ENCODE results near the gene AFDN. TPM values are rescaled to one million over a fixed set of nuclear protein-coding genes. Genes with fewer than 3 reads are reported as not detected.

Gene AFDN
- total and polyA plus RNA-seq, 2 donors (not counting 1 experiment from before 2014, with no cell fraction given): 21.0 to 57.1 TPM

DNA sequence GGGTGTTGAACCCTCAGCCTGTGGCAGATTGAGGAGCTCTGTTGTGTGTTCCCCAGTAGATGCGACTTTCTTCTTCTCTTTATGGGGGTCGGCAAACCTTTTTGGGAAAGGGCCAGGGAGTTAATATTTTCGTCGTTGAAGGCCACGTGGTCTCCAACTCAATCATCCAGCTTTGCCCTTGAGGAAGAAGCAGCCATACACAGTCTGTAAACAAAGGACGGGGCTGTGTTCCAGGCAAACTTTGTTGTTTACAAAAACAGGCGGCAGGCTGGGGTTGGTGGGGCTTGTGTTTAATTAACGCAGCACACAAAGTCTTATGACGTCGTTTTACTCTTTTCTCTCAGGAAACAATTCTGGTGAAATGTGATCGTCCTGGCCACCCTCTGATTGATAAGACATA is 190.9 kb downstream of the AFDN start:
- Histone ChIP-seq H3K79me2 (ENCODE audit: control insufficient read depth, insufficient read depth, low read length) (no peaks in the 10 kb centered on the region), H3K4me1 (ENCODE audit: control insufficient read depth, extremely low read depth, insufficient read depth, low read length) (no peaks in the 10 kb centered on the region), H3K27ac (ENCODE audit: insufficient read depth, low read length) (no peak overlapping the region), H3K9ac (ENCODE audit: insufficient read depth, low read length) (no peak overlapping the region), H3K4me2 (ENCODE audit: extremely low read depth, insufficient read depth, low read length) (no peak overlapping the region), H3K9me3 (ENCODE audit: control insufficient read depth, insufficient read depth, low read depth, low read length) (no peaks in the 10 kb centered on the region), H3K36me3 (ENCODE audit: control insufficient read depth, insufficient read depth, low read length) (no peaks in the 10 kb centered on the region), H2AFZ (ENCODE audit: low read length) (no peak overlapping the region), H3K27me3 (ENCODE audit: control insufficient read depth, insufficient read depth, low read length) (peaks cover 7% of the 10 kb centered on the region), H4K20me1 (ENCODE audit: control insufficient read depth, extremely low read depth, insufficient read depth, low read length) (no peaks in the 10 kb centered on the region), H3K4me3 (replicated peaks in 1 of 4; ENCODE audit: control extremely low read depth in 1 of 4, insufficient read depth in 1 of 4, low read depth in 3 of 4, low read length in 4 of 4) (no peak overlapping the region)
- no peak for TF ChIP-seq EZH2 (IDR thresholded peaks at IDR 0.05; ENCODE audit: low read length, missing control alignments)
- TF ChIP-seq, protein P1, sequence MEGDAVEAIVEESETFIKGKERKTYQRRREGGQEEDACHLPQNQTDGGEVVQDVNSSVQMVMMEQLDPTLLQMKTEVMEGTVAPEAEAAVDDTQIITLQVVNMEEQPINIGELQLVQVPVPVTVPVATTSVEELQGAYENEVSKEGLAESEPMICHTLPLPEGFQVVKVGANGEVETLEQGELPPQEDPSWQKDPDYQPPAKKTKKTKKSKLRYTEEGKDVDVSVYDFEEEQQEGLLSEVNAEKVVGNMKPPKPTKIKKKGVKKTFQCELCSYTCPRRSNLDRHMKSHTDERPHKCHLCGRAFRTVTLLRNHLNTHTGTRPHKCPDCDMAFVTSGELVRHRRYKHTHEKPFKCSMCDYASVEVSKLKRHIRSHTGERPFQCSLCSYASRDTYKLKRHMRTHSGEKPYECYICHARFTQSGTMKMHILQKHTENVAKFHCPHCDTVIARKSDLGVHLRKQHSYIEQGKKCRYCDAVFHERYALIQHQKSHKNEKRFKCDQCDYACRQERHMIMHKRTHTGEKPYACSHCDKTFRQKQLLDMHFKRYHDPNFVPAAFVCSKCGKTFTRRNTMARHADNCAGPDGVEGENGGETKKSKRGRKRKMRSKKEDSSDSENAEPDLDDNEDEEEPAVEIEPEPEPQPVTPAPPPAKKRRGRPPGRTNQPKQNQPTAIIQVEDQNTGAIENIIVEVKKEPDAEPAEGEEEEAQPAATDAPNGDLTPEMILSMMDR (conservative IDR thresholded peaks at IDR 0.05 in 1 of 2, IDR thresholded peaks at IDR 0.05 in 1 of 2; ENCODE audit: low read depth in 1 of 2, low read length in 2 of 2): no peak
- peak in 1 of 2 donors; percentile 17 for DNase-seq (ENCODE audit: low read depth in 2 of 2)

DNA sequence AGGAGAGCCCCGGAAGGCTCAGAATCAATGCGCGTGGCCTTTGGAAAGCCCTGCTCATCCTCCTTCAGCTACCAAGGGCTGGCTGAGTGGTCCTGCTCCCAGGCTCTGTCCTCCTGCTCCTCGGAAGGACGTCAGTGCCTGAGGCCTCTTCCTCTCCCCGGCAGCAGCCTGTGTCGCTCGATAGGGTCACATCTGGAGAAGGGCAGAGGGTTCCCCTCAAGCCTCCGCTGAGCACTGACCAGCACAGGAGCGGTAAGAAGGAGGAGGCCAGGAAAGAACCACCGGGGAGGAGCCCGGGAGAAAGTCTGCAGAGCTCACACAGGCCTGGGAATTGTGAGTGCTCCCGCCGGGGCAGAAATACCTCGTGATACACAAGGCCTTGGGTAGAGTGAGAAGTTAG is 192.0 kb downstream of the AFDN start:
- Histone ChIP-seq H3K79me2 (ENCODE audit: control insufficient read depth, insufficient read depth, low read length) (no peaks in the 10 kb centered on the region), H4K20me1 (ENCODE audit: control insufficient read depth, extremely low read depth, insufficient read depth, low read length) (no peaks in the 10 kb centered on the region), H2AFZ (ENCODE audit: low read length) (no peak overlapping the region), H3K4me3 (replicated peaks in 1 of 4; ENCODE audit: control extremely low read depth in 1 of 4, insufficient read depth in 1 of 4, low read depth in 3 of 4, low read length in 4 of 4) (no peak overlapping the region), H3K36me3 (ENCODE audit: control insufficient read depth, insufficient read depth, low read length) (no peaks in the 10 kb centered on the region), H3K9ac (ENCODE audit: insufficient read depth, low read length) (no peak overlapping the region), H3K27me3 (ENCODE audit: control insufficient read depth, insufficient read depth, low read length) (peaks cover 7% of the 10 kb centered on the region), H3K4me2 (ENCODE audit: extremely low read depth, insufficient read depth, low read length) (no peak overlapping the region), H3K9me3 (ENCODE audit: control insufficient read depth, insufficient read depth, low read depth, low read length) (no peaks in the 10 kb centered on the region), H3K4me1 (ENCODE audit: control insufficient read depth, extremely low read depth, insufficient read depth, low read length) (no peaks in the 10 kb centered on the region), H3K27ac (ENCODE audit: insufficient read depth, low read length) (no peak overlapping the region)
- TF ChIP-seq, protein P1 (conservative IDR thresholded peaks at IDR 0.05 in 1 of 2, IDR thresholded peaks at IDR 0.05 in 1 of 2; ENCODE audit: low read depth in 1 of 2, low read length in 2 of 2): no peak
- no peak for TF ChIP-seq EZH2 (IDR thresholded peaks at IDR 0.05; ENCODE audit: low read length, missing control alignments)
- no peak for DNase-seq (ENCODE audit: low read depth in 2 of 2)

DNA sequence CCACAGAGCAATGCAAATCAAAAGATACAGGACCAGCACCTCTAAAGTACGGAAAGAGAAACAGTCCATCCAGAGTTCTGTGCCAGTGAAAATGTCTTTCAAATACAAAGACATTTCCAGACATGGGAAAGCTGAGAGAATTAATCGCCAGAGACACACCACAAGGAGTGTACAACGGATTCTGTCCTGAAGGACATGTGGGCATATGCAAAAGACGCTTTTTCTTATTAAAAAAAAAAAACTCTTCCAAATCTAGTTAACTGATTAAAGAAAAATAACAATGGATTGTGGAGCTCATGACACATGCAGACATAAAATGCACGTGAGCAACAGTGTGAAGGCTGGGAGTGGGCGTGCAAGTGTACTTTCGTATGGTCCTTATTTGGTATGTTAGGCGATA is 193.5 kb downstream of the AFDN start:
- H3K4me2 ChIP-seq (ENCODE audit: extremely low read depth, insufficient read depth, low read length): no peak overlapping the region
- H3K9me3 ChIP-seq (ENCODE audit: control insufficient read depth, insufficient read depth, low read depth, low read length): no peaks in the 10 kb centered on the region
- no peak overlapping the region for H3K9ac ChIP-seq (ENCODE audit: insufficient read depth, low read length)
- no peak overlapping the region for H3K4me3 ChIP-seq (replicated peaks in 1 of 4; ENCODE audit: control extremely low read depth in 1 of 4, insufficient read depth in 1 of 4, low read depth in 3 of 4, low read length in 4 of 4)
- H3K36me3 ChIP-seq (ENCODE audit: control insufficient read depth, insufficient read depth, low read length): no peaks in the 10 kb centered on the region
- no peaks in the 10 kb centered on the region for H3K4me1 ChIP-seq (ENCODE audit: control insufficient read depth, extremely low read depth, insufficient read depth, low read length)
- H4K20me1 ChIP-seq (ENCODE audit: control insufficient read depth, extremely low read depth, insufficient read depth, low read length): no peaks in the 10 kb centered on the region
- H3K79me2 ChIP-seq (ENCODE audit: control insufficient read depth, insufficient read depth, low read length): no peaks in the 10 kb centered on the region
- no peak overlapping the region for H3K27ac ChIP-seq (ENCODE audit: insufficient read depth, low read length)
- H3K27me3 ChIP-seq (ENCODE audit: control insufficient read depth, insufficient read depth, low read length): peaks cover 7% of the 10 kb centered on the region
- TF ChIP-seq, protein P1 (conservative IDR thresholded peaks at IDR 0.05 in 1 of 2, IDR thresholded peaks at IDR 0.05 in 1 of 2; ENCODE audit: low read depth in 1 of 2, low read length in 2 of 2): no peak
- TF ChIP-seq EZH2 (IDR thresholded peaks at IDR 0.05; ENCODE audit: low read length, missing control alignments): no peak
- no peak for DNase-seq (ENCODE audit: low read depth in 2 of 2)
- no peak overlapping the region for H2AFZ ChIP-seq (ENCODE audit: low read length)
